CD4-positive, alpha-beta T cell treated with Interleukin-4 for 1 hour (primary cell): ENCODE results near the gene SYT1.
"Not testable (repeated sequence)": the region's sequence is repeated elsewhere in the genome, so short reads cannot be mapped to it uniquely, and the experiment has no call there.

ENCODE experiments used
- DNase-seq, 2 donors: peaks; one replicate each; pipeline ENCODE4 v3.0.0-alpha.2; 2020 to 2022

SYT1 gene

GRCh38 chr12:79415321-79415720, 550.7 kb downstream of the SYT1 start:
- DNase-seq = no peak

DNA sequence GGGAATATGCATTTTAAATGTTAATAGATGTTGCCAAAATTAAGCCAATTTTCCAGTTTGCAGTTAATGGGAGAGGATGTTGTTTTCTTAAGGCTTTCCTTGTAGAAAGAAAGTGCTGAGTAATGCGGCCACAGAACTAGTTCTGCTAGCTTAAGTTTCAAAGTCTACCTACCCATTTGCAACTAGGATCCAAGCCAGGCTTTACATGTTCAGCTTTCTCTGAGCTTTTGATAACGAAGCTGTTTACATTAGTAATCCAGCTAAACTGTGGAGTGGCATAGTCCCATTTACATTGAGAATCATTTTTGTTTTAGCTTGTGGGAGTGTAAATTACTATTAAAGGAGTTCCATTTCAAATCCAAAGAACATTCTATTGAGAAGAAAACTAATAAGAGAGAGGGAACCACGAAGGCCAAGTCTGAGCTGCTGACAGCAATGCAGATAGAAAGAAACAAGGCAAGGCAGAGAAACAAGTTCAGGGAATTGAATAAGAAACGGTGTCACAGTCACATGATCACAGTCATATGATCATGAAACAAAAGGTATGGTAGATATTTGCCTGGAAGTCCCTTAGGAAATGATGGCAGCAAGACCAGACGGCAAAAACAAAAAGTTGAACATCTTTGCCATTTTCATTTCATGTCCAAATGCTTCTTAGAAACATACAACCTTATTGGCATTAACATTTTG, 551.3 kb downstream of the SYT1 start:
- no peak for DNase-seq

DNA sequence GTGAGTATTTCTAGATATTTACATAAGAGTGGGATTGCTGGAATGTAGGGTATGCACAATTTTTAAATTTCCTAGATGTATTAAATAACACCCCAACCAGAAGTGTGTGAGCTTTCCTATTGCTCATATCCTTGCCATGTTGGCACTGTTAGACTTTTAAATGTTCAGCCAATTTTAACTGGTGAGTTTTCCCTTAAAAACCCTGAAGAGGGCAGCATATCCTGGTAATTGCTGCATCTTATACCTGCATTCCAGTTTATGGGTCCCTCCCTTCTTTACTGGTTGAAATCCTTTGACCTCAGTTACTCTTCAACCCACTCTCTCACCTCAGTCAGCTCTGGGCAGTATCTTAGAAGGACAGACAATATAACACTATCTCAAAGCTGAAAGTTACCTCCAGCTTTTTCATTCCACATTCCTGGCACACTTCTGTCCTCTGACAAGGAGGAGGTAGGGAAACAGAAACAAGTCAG, 555.6 kb downstream of the SYT1 start:
- no peak for DNase-seq

DNA sequence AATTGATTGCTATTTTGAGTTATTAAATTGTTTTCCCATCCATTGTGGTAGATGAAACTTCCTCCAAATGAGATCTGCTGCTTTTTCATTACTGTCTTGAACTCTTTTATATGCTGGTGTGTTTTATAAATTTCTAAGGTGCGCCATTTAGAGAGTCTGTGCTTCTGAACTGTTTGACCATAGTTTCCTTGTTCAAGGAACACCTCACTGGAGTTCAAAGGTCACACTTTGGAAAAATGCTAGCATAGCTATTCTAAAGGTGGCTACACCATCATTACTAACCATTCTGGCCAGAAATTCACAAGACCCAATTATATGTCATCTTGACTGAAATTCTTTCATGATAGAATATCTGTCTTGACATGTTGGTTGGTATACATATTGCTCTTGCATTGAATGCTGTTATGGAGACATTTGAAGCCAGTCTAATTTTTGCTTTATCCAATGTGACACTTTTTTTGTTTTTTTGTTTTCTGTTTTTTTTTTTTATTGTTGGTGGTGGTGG, 556.7 kb downstream of the SYT1 start:
- no peak for DNase-seq

GRCh38 chr12:79422060-79422812, 557.7 kb downstream of the SYT1 start:
- DNase-seq = no peak

- no peak for DNase-seq
Observed at GRCh38 chr12:79423560-79423959, 559.0 kb downstream of the SYT1 start.

- no peak for DNase-seq
Observed at GRCh38 chr12:79424109-79424721, 559.6 kb downstream of the SYT1 start.

GRCh38 chr12:79426121-79426520, 561.5 kb downstream of the SYT1 start:
- DNase-seq = no peak

DNA sequence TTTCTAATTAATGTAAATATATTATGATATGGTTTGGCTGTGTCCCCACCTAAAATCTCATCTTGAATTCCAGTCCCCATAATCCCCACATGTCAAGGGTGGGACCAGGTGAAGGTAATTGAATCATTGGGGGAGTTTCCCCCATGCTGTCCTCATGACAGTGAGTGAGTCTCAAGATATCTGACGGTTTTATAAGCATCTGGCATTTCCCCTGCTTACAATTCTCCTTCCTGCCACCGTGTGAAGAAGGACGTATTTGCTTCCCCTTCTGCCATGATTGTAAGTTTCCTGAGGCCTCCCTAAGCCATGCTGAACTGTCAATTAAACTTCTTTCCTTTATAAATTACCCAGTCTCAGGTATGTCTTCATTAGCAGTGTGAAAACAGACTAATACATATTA, 562.2 kb downstream of the SYT1 start:
- not testable (repeated sequence) for DNase-seq

- no peak for DNase-seq
Observed at GRCh38 chr12:79433465-79434072, 569.0 kb downstream of the SYT1 start.

DNA sequence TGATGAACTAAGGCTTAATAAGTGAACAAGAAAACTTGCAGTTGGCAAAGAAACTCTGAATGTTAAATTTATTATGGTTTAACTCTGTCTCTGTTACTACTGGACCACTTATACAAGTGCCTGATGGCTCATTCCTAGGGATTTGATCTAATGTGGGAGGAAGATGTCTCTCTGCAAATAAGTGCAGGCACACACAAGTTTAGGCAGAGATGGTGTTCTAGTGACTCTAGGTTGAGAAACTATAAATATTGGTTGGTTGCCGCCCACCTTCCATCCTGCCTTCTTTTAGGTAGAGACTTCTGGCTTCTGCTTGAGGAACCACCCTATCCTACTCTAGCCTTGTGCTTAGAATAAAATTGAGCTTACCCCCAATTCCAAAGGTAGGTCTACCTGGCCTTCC, 570.0 kb downstream of the SYT1 start:
- no peak for DNase-seq

DNA sequence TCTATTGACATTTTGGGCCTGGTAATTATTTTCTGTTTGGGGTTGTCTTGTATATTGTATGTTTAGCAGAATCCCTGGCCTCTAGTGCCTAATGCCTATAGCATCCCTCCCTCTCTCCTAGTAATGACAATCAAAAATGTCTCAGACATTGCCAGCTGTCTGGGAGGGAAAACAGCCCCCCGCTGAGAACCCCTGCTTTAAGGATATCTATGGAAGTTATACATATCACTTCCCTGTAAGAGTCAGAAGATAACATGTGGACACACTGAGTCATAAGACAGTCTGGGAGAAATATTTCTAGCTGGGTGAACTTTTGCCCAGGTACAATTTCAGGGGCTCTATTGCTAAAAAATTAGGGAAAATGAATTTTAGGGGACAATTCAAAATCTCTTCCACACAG, 571.2 kb downstream of the SYT1 start:
- no peak for DNase-seq

GRCh38 chr12:79438480-79439174, 574.1 kb downstream of the SYT1 start:
- DNase-seq = no peak

DNA sequence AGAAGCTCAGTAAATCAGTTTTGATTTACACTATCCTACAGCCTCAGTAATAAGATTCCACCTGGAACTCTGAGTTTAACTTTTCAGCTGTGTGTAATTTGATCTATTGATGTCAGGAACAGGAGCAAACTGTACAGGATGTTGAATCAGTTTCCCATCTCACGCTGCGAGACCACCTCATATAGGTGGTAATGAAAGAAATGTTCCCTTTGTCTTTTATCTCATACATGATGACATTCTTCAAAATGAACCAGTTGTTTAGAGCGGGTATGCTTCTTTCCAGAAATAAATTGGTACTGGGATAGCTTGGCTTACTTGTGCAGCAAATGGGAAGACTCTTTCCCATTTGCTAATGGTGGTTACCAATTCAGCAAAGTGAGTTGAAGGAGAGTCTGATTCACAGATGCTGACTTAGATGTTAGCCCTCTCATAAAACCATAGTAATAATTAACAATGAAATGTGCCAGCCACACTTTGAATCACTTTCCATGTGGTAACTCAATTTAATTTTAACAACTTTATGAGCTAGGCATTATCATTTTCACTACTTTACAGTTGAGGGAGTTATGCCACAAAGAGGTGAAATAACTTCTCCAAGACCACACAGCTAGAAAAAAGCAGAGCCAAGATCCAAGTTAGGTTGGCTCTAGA, 574.7 kb downstream of the SYT1 start:
- no peak for DNase-seq

- no peak for DNase-seq
Observed at GRCh38 chr12:79441534-79441933, 577.0 kb downstream of the SYT1 start.

DNA sequence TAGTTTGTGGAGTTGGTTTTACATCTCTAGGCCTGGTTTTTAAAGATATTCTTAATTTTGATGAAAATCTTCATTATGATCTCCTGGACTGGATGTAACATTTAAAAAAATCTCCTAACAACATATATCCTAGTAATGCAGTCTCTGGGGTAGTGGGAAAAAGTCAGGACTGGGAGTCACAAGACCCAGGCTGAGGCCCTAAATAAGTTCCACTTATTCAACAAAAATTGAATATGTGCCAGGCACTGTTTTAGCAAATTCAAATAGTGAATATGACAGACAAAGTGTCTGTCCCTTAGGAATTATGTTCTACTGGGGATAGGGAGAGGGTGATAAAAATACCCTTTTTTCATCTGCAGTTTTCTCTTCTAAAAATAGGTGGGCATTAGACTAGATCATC, 577.8 kb downstream of the SYT1 start:
- no peak for DNase-seq

DNA sequence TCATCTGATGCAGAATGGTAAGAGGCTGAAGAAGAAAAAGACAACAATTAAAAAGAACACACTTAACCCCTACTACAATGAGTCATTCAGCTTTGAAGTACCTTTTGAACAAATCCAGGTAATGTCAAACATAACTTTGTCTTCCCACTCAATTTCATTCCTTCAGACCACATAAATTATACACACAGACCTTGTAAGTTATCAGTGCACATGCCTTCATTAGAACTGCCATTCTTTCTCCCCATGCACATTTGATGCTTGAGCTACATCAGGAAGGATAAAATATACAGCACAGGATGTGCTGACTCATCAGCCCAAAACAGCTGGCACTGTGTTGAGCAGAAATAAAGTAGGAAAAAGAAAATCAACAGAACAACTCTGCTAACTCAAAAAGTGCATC, 579.5 kb downstream of the SYT1 start:
- no peak for DNase-seq

- no peak for DNase-seq
Observed at GRCh38 chr12:79448816-79449215, 584.2 kb downstream of the SYT1 start.

- DNase-seq = no peak
Observed at GRCh38 chr12:79451365-79451764, 586.8 kb downstream of the SYT1 start.

DNA sequence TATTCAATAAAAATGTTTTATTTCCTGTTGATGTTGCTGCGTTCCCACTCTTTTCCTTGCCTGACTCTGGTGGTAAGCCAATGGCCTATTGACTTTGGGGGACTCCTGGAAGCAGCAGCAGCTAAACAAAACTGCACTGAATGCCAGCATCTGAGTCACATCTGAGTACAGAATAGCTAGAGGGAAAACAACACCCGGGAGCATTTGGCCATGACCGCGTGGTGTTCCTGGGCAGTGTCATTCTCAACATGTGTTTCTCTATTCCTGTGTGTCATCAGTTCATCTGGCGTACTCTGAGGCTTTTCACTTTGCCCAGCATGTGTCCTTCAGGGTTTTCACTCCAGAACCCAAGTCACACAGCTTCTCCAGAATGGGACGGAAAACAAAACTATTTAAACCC, 587.4 kb downstream of the SYT1 start:
- DNase-seq = no peak

DNA sequence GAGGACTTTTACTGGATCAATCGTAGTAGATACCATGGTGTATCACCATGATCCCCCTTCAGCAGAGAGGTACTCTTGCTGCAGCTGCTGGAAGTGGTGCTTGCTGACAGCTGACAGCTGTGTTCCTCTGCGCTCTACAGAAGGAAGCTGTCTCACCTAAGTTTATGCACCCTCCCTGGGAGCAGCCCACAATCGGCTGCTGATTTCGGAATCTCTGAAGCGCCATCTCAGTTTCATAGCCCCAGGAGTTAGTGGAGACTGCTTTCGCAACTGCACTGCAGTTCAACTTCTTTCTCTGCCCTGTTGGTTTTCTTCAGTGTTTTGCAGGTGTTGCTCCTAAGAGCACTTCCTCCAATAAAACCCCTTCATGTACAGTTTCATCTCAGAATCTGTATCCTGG, 588.3 kb downstream of the SYT1 start:
- no peak for DNase-seq

- no peak for DNase-seq
Observed at GRCh38 chr12:79453820-79454219, 589.2 kb downstream of the SYT1 start.
